ENCODE data around the gene SEC16A.

SEC16A gene

DNA sequence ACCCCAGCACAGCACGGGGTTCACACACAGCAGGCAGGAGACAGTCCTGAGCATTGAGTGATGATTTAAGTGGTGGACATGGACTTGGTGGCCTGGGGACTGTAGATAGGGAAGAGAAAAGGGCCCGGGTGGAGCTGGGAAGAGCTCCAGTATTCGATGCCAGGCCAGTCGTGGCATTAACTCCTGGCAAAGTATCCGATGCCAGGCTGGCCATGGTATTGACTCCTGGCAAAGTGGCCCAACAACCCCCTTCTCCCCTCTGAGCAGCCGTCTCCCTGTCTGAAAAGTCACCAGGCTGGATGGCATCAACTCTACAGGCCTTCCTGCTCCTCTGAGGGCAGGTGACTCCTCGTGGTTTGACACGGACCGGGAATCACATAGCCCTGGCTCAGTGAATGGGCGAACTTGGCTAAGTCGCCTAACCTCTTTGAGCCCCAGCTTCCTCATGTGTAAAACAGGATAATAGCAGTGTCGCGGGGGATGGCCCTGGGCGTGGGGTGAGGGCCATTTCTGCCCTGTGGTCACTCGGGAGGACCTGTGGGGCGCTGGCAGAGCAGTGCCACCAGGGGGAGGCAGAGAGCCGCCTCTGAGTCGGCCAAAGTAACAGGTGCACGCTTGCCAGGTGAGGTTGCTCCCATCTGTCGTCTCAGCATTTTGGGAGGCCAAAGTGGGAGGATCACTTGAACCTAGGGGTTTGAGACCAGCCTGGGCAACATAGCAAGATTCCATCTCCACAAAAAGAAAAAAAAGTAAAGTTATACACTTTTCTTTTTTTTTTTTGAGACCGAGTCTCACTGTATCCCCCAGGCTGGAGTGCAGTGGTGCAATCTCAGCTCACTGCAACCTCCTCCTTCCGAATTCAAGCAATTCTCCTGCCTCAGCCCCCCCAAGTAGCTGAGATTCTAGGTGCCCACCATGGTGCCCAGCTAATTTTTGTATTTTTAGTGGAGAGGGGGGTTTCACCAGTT, 5.7 kb upstream of the SEC16A start:
- Histone ChIP-seq H3K9me2 (replicated peaks; ENCODE audit: insufficient read depth, low read length) (no peaks in the 10 kb centered on the region), H3K79me2 (ENCODE audit: low read length) (no peaks in the 10 kb centered on the region), H4K20me1 (ENCODE audit: insufficient read depth, low read length) (no peaks in the 10 kb centered on the region), H3K27me3 (replicated peaks; ENCODE audit: insufficient read depth, low read length) (peaks cover 25% of the 10 kb centered on the region), H3K4me3 (ENCODE audit: low read length) (no peak overlapping the region), H3K9ac (ENCODE audit: low read length) (no peak overlapping the region), H2AFZ (ENCODE audit: low read length) (no peak overlapping the region), H3K4me1 (ENCODE audit: low read length) (peaks cover 10% of the 10 kb centered on the region; the same call in 1 of the 2 replicates), H3F3A (ENCODE audit: insufficient read depth, low read length) (peaks cover under 1% of the 10 kb centered on the region; the same call in 1 of the 2 replicates), H3K36me3 (replicated peaks; ENCODE audit: insufficient read depth, low read length) (no peaks in the 10 kb centered on the region), H3K27ac (ENCODE audit: low read length) (no peak overlapping the region), H3K4me2 (ENCODE audit: low read depth, low read length) (no peak overlapping the region), H3K9me3 (replicated peaks; ENCODE audit: insufficient read depth, low read length) (no peaks in the 10 kb centered on the region)
- TF ChIP-seq EZH2 (optimal IDR thresholded peaks at IDR 0.05; ENCODE audit: low read depth, low read length) (no peak), EZH2phosphoT487 (IDR thresholded peaks at IDR 0.05; ENCODE audit: low read length) (no peak)
- TF ChIP-seq, protein P1, sequence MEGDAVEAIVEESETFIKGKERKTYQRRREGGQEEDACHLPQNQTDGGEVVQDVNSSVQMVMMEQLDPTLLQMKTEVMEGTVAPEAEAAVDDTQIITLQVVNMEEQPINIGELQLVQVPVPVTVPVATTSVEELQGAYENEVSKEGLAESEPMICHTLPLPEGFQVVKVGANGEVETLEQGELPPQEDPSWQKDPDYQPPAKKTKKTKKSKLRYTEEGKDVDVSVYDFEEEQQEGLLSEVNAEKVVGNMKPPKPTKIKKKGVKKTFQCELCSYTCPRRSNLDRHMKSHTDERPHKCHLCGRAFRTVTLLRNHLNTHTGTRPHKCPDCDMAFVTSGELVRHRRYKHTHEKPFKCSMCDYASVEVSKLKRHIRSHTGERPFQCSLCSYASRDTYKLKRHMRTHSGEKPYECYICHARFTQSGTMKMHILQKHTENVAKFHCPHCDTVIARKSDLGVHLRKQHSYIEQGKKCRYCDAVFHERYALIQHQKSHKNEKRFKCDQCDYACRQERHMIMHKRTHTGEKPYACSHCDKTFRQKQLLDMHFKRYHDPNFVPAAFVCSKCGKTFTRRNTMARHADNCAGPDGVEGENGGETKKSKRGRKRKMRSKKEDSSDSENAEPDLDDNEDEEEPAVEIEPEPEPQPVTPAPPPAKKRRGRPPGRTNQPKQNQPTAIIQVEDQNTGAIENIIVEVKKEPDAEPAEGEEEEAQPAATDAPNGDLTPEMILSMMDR (IDR thresholded peaks at IDR 0.05; ENCODE audit: low read length): peak; percentile 96
- DNase-seq: peak; percentile 74

GRCh38 chr9:136487672-136488071, 4.8 kb upstream of the SEC16A start:
- Histone ChIP-seq H3K9me2 (replicated peaks; ENCODE audit: insufficient read depth, low read length) (no peaks in the 10 kb centered on the region), H3K27me3 (replicated peaks; ENCODE audit: insufficient read depth, low read length) (peaks cover 25% of the 10 kb centered on the region), H3K4me3 (ENCODE audit: low read length) (no peak overlapping the region), H3K4me2 (ENCODE audit: low read depth, low read length) (no peak overlapping the region), H2AFZ (ENCODE audit: low read length) (no peak overlapping the region), H3K79me2 (ENCODE audit: low read length) (peaks cover 2% of the 10 kb centered on the region), H3K27ac (ENCODE audit: low read length) (no peak overlapping the region), H3F3A (ENCODE audit: insufficient read depth, low read length) (peaks cover 3% of the 10 kb centered on the region; the same call in 1 of the 2 replicates), H3K9me3 (replicated peaks; ENCODE audit: insufficient read depth, low read length) (no peaks in the 10 kb centered on the region), H4K20me1 (ENCODE audit: insufficient read depth, low read length) (no peaks in the 10 kb centered on the region), H3K36me3 (replicated peaks; ENCODE audit: insufficient read depth, low read length) (no peaks in the 10 kb centered on the region), H3K9ac (ENCODE audit: low read length) (no peak overlapping the region), H3K4me1 (ENCODE audit: low read length) (peaks cover 10% of the 10 kb centered on the region; the same call in 1 of the 2 replicates)
- no peak for DNase-seq
- TF ChIP-seq, protein P1 (IDR thresholded peaks at IDR 0.05; ENCODE audit: low read length): no peak
- no peak for TF ChIP-seq EZH2phosphoT487 (IDR thresholded peaks at IDR 0.05; ENCODE audit: low read length)
- TF ChIP-seq EZH2 (optimal IDR thresholded peaks at IDR 0.05; ENCODE audit: low read depth, low read length): no peak

DNA sequence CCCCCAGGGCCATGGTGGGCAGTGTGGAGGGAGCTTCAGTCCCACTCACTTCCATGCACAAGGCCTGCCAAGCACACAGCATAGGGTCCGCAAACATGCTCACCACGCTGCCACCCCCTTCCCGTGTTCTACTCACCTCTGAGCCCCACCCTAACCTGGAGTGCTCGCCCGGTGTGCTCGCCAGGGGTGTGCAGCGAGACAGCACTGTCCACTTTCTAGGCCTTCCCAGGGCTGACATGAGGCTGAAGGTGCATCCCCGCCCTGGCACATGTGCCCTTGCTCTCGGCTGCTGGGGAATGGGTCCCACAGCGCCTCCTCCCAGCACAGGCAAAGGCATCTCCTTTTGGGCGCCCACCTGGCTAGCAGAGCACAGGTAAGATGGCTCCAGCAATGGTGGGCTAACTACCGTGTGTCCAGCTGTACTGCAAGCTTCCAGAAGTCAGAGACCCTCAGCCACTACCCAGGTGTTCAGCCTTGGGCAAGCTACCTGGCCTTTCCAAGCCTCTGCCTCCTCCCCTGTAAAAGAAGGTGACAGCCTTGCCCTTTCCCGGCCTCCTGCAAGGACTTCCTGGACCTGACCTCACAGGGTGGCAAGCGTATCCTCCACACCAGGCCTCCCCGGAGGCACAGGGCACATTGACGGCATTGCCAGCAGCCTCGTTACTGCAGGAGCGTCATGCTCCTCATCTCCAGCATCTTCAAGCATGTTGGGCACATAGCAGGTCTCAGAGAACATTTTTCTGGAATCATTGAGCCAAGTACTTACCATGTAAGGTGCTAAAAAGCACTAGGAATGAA, 4.2 kb upstream of the SEC16A start:
- H3K36me3 ChIP-seq (replicated peaks; ENCODE audit: insufficient read depth, low read length): no peaks in the 10 kb centered on the region
- DNase-seq: no peak

More for the DNA sequence above, 4.2 kb upstream of the SEC16A start:
- Histone ChIP-seq H3K4me2 (ENCODE audit: low read depth, low read length) (no peak overlapping the region), H3K27me3 (replicated peaks; ENCODE audit: insufficient read depth, low read length) (peaks cover 25% of the 10 kb centered on the region), H3K9me2 (replicated peaks; ENCODE audit: insufficient read depth, low read length) (no peaks in the 10 kb centered on the region), H3K4me3 (ENCODE audit: low read length) (no peak overlapping the region), H3K9ac (ENCODE audit: low read length) (no peak overlapping the region), H3K4me1 (ENCODE audit: low read length) (peaks cover 10% of the 10 kb centered on the region; the same call in 1 of the 2 replicates), H3F3A (ENCODE audit: insufficient read depth, low read length) (peaks cover 7% of the 10 kb centered on the region; the same call in 1 of the 2 replicates), H2AFZ (ENCODE audit: low read length) (no peak overlapping the region), H4K20me1 (ENCODE audit: insufficient read depth, low read length) (peaks cover under 1% of the 10 kb centered on the region; the same call in 1 of the 2 replicates), H3K79me2 (ENCODE audit: low read length) (peaks cover 8% of the 10 kb centered on the region), H3K9me3 (replicated peaks; ENCODE audit: insufficient read depth, low read length) (no peaks in the 10 kb centered on the region), H3K27ac (ENCODE audit: low read length) (no peak overlapping the region)
- TF ChIP-seq EZH2 (optimal IDR thresholded peaks at IDR 0.05; ENCODE audit: low read depth, low read length) (no peak), EZH2phosphoT487 (IDR thresholded peaks at IDR 0.05; ENCODE audit: low read length) (no peak)
- TF ChIP-seq, protein P1 (IDR thresholded peaks at IDR 0.05; ENCODE audit: low read length): no peak
